Measurements from ENCODE around the gene CUTA.

Gene CUTA

DNA sequence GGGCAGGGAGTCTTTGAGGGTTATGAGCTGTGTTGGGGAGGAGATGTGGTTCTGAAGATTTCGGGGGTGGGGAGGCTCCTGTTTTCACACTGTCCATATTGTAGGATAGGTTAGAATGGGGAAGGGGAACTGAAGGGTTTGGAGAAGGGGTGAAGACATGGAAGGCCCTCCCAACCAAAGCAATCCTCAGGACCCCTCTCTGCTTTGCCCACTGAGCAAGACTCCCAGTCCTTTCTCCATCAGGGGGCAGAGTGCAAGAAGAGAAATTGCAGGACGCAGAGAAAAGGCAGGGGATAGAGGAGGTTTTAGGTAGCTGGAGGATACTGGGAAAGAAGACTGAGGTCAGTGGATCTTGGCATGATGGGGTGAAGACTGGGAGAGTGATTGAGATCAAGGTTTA lies 5.9 kb upstream of the CUTA start:
- no peak for DNase-seq (ENCODE audit: low spot score)

DNA sequence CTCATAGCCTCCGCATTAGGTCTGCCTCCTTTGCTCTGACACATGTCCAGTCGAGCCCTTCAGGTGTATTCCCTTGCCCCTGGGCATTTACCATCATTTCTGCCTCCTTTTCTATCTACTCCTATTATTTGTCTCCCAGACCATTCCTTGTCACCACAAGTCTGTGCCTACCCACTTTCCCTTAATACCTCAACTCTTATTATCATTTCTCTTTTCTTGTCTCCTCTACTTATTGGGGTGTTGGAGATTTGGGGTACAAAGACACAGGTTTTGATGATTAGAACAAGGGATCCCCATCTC lies 3.4 kb upstream of the CUTA start:
- no peak for DNase-seq (ENCODE audit: low spot score)

DNA sequence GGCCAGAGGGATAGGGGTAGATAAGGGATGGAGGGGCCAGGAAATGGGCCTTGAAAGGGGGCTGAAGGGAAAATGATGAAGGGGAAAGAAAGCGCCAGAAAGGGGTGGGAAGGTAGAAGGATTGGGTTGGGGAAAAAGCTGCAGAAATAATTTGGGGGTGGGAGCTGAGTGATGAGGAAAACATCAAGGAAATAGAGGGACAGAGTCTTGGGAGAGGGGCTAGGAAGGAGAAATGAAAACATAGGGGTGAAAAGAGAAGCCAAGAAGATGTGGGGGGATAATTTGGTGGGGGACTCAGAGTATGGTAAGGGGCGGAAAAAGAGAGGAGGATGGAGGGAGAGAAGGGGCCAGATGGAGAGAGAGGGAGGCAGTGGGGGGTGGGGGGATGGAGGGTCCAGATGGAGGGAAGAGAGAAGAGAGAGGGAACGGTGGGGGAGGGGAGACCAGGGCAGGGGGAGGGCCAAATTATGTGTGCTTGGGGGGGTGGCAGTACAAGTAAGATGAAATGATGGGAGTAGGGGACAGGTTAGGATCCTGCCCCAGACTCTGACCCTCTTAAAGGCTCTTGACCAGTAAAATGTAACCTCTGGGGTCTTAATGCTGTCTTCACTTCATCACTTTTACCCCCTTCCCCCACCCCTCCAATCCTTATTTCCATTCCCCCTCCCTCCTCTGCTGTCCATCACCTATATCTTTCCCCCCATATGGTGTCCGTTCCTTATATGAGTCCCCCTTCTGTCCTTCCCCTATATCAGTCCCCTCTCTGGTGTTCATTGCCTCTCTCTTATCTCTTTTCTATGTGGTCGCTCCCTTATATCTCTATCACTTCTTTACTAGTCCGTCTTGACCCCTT lies 2.8 kb upstream of the CUTA start:
- no peak for DNase-seq (ENCODE audit: low spot score)

DNA sequence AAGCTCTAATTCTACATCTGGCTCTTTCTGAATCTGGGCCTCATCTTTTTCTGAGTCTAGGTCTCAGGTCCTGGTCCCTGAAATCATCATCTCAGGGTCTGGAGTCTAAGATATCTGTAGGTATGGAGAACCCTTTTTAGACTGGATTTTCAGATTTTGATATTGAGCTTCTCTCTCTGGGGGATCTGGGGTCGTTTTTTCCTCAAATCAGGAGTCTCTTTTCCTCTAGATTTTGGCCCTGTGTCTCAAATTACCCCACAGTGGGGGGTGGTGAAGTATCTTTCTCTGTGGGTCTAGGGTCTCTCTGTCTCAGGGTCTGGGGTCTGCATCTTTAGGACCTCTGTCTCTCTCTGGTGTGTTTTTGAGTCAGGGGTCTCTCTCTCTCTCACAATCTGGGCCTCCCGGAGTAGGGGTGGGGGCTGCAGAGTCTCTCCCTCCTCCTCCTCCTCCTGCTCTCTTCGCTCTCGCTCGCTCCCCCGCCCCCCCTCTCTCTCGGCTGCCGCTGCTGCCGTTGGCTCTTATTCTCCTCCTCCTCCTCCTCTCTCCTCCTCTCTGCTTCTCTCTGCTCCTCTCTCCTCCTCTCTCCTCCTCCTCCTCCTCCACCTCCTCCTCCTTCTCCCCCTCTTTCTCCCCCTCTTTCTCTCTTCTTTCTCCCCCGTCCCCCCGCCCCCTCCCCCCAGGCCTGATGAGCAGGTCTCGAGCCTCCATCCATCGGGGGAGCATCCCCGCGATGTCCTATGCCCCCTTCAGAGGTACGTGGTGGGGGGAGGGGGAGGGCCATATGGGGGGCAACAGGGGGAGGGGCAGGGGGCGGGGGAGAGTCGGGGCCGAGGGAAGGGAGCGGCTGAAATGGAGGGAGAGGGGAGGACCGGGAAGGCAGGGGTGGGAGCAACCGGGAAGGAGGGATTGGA lies 1.9 kb upstream of the CUTA start, which contains the start of gene SYNGAP1:
SYNGAP1 (plus strand) TSS at position 486 of the 911 bp plus-strand sequence; CDS start at position 686, 200 bp downstream.
- DNase-seq (ENCODE audit: low spot score): peak; percentile 40

DNA sequence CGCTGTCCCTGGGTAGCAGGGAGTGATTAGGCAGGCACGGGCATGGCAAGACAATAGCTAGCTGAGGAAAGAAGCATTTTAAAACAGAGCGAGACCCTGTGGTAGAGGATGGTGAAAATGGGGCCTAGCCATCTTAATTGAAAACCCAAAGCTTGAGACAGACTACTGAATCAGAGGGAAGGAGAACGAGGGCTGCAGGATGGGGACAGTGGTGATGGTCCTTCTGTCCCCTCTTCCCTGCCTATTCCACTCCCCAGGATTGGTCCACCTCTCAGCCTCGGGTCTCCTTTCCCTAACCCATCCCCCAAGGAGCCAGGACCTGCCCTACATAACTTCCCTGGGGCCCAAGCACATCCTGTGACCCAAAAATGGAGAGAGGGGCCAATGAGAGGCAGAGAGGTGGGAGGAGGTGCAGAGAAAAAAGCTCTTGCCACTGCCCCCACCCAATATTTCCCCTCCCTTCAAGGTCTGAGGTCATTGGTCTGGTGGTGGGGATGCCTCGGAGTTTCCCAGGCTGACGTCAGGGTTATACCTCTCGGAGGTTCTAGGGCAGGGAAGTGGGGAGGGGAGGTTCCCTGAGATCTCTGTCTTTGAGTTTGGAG lies 884 bp upstream of the CUTA start:
- DNase-seq (ENCODE audit: low spot score): no peak

DNA sequence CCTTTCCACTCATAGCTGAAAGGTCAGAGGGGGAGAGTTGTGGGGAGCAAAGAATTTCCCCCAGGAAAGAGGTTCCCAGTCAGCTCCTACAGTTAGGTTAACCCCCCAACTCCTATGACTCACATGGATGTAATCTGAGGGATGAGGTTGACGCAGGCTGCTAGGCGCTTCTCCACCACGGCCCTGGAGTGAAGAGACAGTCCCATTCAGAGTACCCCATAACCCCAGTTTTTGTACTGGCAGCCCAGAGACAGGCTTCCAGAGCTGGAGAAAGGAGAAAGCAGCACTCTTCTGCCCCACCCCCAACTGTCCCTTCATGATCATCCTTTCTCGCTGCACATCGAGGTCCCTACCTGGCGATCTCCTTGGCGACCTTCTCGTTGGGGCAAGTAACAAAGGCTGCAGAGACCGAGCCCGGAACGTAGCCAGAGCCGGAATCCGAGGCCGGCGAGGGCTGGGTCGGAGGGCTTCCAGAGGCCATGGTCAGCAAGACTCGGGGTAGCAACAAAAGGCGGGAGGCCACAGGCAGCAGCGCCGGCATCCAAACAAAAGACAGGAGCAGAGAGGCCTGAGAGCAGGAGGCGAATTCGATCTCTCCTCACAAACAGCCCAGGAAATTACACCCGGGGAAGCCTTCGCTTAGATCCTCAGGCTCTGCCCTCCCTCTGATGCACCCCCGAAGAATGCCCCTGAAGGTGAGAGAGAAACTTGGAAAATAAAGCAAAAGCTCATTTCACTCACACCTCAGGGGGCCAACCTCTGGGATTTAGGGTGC lies 592 bp downstream of the CUTA start:
- DNase-seq (ENCODE audit: low spot score): peak; percentile 83

DNA sequence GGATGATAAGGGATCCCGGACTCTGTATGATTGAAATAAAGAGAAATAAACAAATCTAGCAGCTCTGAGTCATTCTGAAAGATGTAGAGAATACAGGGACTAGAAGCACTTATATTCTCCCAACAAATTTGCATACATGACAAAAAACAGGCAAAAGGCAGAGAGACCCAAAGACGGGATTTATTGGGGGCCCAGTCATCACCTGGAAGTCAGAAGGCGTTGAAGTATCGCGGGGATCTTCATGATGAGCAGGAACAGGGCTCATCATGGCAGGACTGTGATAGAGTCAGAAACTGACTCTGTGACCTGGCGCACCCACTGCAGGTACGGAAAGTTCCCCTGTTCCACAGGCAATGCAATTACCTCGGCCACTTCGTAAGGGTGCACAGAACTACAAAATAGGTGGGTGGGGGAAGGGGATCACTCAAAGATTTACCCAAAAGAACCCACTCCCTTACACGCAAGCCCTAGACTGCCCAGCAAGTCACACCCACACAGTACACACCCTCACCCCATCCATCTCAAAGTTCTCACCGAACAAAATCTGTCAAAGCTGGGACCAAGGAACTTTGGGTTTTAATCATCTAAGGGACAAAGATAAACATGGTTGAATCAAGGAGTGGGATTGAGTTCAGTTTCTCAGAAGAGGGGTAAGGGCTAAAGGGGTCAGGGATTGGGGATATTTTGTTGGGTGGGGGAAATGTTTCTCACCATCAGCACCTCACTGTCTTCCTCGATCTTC lies 1.4 kb downstream of the CUTA start:
- no peak for DNase-seq (ENCODE audit: low spot score)

DNA sequence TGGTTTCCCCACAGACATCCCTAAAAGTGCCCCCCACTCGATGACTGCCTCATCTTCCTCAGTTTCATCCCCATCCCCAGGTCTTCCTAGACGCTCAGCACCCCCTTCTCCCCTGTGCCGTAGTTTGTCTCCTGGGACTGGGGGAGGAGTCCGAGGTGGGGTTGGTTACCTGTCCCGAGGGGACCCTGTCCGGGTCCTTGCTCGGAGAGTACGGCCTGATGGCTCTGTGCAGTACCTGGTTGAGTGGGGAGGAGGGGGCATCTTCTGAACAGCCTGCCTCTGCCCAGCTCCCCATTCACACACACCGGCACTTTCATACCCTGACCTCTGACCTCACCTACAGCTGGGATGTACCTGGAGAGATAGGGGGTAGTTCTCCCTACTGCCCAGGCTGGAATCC lies 2.1 kb downstream of the CUTA start:
- DNase-seq (ENCODE audit: low spot score): no peak

DNA sequence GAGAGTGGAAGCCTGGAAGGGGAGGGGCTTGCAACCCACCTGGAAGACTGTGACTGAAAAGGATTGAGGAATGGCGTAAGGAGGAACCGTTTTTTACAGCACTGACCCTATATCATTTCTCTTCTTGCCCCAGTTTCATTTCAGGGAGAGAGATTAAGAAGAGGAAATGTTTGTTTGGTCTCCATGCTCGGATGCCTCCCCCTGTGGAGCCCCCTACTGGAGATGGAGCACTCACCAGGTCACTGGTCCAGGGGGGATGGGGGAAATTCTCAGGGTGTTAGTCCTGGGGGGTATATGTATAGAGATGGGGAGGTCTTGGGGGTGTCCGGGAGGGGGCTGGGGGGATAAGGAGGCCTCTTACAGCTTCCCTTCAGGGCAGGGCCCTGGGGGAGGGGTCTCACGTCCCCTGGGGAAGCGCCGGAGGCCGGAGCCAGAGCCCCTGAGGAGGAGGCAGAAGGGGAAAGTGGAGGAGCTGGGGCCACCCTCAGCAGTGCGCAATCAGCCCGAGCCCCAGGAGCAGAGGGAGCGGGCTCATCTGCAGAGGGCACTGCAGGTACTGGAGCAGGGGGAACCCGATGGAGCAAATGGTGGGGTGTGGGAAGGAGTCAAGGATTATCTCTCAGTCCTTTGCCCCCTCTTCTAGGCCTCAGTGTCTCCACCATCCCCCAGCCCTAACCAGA lies 3.2 kb downstream of the CUTA start:
- DNase-seq (ENCODE audit: low spot score): no peak

DNA sequence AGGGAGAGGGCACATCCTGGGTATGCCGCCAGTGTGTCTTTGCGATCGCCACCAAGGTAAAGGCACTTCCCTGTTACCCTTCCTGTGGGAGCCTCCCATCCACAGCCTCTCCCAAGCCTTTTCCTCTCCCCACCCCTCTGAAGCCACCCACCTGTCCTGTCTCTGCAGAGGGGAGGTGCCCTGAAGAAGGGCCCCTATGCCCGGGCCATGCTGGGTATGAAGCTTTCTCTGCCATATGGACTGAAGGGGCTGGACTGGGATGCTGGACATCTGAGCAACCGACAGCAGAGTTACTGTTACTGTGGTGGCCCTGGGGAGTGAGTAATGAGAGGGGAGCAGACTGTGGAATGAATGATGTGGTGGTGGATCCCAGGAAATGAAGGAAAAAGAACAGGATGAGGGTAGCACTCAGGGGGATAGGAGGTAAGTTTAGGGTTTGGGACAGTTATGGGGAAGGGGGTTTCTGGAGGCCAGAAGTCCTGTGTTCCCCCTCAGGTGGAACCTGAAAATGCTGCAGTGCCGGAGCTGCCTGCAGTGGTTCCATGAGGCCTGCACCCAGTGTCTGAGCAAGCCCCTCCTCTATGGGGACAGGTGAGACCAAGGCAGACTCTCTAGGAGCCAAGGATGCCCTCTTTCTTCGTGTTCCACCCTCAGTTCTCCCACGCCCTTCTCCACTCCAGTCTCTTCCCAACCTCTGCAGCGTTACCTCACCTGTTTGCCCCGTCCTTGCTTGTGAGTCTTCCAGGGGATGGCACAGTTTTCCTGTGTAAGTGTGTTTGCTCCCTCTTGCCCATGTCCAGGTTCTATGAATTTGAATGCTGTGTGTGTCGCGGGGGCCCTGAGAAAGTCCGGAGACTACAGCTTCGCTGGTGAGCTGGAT lies 4.4 kb downstream of the CUTA start:
- no peak for DNase-seq (ENCODE audit: low spot score)

DNA sequence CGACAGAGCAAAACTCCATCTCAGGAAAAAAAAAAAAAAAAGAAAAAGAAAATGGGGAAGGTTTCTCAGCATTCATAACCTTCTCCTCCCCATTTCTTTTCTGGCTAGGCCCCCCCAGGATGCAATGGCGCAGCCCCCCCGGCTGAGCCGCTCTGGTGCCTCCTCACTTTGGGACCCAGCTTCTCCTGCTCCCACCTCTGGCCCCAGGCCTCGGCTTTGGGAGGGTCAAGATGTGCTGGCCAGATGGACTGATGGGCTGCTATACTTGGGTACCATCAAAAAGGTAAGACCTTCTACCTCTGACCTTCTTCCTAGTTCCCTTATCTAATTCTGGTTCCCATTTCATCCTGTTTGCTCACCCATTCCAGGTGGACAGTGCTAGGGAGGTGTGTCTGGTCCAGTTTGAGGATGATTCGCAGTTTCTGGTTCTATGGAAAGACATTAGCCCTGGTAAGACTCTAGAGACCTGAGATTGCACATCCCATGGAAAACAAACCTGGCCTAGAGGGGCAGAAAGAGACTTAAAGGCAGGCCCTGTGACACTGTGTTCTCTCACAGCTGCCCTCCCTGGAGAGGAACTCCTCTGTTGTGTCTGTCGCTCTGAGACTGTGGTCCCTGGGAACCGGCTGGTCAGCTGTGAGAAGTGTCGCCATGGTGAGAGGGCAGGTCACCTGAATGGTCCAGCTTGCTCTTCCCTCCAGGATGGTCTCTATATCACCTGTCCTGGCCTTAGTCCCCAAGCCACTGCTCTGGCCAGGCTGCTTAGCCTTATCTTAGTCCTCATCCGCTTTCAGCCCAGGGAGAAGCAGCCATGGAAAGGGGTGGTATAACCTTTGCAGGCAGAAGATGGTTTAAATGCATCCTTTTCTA lies 5.5 kb downstream of the CUTA start:
- no peak for DNase-seq (ENCODE audit: low spot score)

DNA sequence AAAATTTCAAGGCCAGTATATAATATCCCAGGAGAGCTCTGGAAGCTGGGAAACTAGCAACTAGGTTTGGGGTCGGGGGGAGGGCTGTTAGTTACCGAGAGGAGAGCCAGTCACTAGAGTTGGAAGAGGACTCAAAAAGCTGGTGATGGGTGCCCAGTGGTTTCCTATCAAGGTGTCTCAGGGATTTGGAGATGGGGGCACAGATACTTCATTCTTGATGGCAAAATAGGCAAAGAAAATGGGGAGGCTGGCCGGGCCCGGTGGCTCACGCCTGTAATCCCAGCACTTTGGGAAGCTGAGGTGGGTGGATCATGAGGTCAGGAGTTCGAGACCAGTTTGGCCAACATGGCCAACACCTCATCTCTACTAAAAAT lies 6.3 kb downstream of the CUTA start:
- DNase-seq (ENCODE audit: low spot score): no peak

DNA sequence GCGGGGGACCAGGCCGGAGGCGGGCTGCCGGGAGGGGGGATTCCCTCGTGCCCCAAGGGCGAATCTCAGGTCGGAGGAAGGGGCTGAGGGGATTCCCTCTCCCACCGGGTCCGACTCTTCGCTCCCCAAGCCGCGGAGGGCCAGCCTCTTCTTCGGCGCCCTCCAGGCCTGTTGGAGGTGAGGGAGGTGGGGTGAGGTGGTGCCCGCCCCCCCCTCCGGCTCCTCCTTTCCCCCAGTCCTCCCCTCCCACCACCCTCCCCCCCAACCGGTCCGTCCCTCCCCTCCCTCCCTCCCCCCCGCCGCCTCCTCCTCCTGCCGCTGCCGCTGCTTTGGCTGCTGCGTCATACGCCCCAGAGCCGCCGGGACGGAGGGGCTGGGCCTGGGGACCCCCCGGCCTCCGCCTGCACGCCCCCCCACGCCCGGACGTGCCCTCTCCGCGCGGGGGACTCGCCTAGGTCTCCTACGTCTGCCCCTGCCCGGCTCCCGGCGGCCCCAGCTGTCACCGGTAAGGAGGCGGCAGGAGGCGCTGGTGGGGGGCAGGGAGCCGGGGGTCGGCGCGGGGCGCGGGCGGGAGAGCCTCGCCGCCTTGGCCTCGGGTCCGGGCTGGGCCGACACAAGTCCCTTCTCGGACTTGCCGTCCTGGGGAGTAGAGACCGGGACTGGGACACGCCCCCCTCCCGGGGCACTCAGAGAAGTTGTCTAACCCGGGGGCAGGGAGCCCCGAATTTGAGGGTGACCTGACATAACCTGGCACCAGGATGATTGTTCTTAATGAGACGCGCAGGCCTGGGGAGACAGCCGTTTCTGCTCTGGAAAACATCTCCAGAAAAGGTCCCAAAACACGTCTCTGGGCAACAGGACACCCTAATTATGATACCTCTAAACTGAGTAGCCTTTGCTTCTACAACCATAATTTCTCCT lies 6.9 kb downstream of the CUTA start, which contains the start of gene PHF1:
PHF1 (plus strand) TSS at position 304 of the 921 bp plus-strand sequence. CDS start 1,250 bp downstream, outside the sequence.
- peak; percentile 92 for DNase-seq (ENCODE audit: low spot score)

DNA sequence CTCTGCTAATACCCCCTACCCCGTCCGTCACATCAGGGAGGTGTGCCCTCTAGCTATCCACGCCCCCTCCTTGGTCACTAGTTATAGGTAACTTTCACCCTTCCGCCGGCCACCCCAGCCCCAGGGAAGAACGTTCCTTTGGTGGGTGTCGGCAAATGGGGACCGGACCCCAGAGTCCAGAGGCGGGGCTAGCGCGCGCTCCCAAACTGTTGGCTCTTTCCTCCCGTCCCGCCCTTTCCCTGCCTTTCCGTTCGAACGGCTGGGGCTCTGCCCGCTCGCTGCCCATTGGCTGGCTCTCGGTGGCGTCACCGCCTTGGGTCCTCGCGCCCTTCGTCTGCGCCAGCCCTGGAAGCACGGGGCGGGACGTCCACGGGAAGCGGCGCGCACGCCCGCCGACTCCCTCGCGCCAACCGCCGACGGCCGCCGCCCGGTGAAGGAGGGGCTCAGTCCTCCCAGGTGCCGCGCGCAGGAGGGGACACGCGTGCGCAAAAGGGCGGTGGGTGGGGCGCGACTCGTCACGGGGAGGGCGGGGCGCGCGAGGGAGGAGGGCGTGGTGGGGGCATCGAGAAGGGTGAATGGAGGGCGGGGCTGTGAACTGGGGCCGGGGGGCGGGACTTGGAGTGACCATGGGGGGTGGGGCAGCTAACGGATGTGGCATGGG lies 7.7 kb downstream of the CUTA start:
- DNase-seq (ENCODE audit: low spot score): peak; percentile 98

DNA sequence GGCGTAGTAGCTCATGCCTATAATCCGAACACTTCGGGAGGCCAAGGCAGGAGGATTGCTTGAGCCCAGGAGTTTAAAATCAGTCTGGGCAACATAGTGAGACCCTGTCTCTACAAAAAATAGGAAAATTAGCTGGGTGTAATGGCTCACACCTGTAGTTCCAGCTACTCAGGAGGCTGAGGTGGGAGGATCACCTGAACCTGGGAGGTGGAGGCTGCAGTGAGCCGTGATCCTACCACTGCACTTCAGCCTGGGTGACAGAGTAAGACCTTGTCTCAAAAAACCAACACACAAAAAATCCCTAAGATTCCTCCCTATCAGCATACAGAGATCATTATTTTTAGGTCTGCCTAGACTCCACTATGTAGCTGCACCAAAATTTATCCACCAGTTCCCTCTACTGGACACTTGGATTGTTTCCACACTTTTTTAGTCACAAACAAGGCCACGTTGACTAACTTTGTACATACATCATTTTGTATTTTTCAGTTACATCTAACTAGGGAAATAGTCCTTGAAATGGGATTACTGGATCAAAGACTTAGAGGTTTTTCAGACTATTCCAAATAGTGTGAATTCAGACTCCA lies 10.7 kb downstream of the CUTA start:
- peak; percentile 44 for DNase-seq (ENCODE audit: low spot score)

DNA sequence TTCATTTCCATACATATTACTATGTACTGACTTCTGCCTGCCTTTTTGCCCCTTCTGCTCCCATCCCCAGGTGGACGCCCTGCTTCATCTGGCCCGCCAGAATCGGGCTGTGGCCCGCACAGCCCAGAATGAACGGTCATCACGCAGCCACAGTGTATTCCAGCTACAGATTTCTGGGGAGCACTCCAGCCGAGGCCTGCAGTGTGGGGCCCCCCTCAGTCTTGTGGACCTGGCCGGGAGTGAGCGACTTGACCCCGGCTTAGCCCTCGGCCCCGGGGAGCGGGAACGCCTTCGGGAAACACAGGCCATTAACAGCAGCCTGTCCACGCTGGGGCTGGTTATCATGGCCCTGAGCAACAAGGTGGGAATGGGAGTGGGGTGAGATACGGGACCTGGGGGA lies 11.8 kb downstream of the CUTA start:
- no peak for DNase-seq (ENCODE audit: low spot score)

Measured in AG08395 (cell line).